Activated CD4-positive, alpha-beta T cell treated with anti-CD3 and anti-CD28 coated beads for 36 hours (primary cell): ENCODE measurements around the gene ZC3H12C. TPM values are rescaled to one million over a fixed set of nuclear protein-coding genes. Genes with fewer than 3 reads are reported as not detected.

ENCODE experiments used
- ATAC-seq: fragments of 200-7000 bp; cut with Tn5 transposase; one replicate; pipeline ENCODE4 v1.10.0; 2021; ENCODE audit warnings: mild to moderate bottlenecking, moderate library complexity
- CTCF ChIA-PET: fragments of 350-600 bp; sonication (Branson Sonifier 250); formaldehyde crosslinking; loops from one replicate; lab custom pipeline; 2021; ENCODE audit warnings: antibody characterized with exemption; lab: Charles Lee
- POLR2A ChIA-PET: fragments of 350-600 bp; sonication (Branson Sonifier 250); formaldehyde crosslinking; loops from one replicate; lab custom pipeline; 2021; ENCODE audit warnings: antibody characterized with exemption, inconsistent platforms; lab: Charles Lee
- DNase-seq: peaks from one replicate; pipeline ENCODE4 v3.0.0-alpha.2; 2020
- H3K27ac Mint-ChIP-seq: one replicate; pipeline ENCODE4 v1.8.0; 2021; ENCODE audit warnings: mixed read lengths
- H3K27me3 Mint-ChIP-seq: one replicate; pipeline ENCODE4 v1.8.0; 2021; ENCODE audit warnings: mixed read lengths
- H3K36me3 Mint-ChIP-seq: one replicate; pipeline ENCODE4 v1.8.0; 2021; ENCODE audit warnings: low read depth, mixed read lengths
- H3K4me1 Mint-ChIP-seq: one replicate; pipeline ENCODE4 v1.8.0; 2021; ENCODE audit warnings: mixed read lengths
- H3K4me3 Mint-ChIP-seq: one replicate; pipeline ENCODE4 v1.8.0; 2021; ENCODE audit warnings: mild to moderate bottlenecking, moderate library complexity, mixed read lengths
- H3K9me3 Mint-ChIP-seq: one replicate; pipeline ENCODE4 v1.8.0; 2021; ENCODE audit warnings: low read depth, mixed read lengths
- intact Hi-C, 2 experiments: fragments of 100-400 bp; cut with DNase I in 1 of 2; cut with micrococcal nuclease in 1 of 2; formaldehyde crosslinking; loops; one replicate each; pipeline versions ENCODE4 v1.14.2 to v1.15.1; 2022 to 2024; cut with DNase I, micrococcal nuclease
- total RNA-seq, 2 experiments: library from RNA; stranded (reverse); gene quantifications; one replicate each; pipeline ENCODE4 v1.2.3, GENCODE V29; 2021

The ZC3H12C gene
- total RNA-seq, 2 experiments from 2014 or later = 1.6 TPM

DNA sequence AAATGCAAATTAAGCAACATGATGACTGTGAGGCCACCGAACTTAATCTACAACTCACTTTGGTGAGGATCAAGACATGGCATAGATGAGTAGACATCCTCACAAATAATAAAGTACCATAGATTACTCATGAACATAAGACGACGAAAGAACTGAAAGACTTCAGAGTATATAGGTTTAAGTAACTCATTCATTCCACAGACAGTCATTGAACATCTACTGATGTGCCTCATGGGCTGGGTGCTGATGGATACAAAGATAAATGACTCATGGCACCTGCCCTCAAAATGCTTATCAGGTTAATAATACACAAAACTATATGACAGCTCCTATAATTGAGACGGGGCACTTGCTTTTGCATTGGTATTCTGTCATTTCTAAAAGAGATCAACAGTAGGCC is 63.3 kb downstream of the ZC3H12C start:
- Mint-ChIP-seq H3K27ac (no peak overlapping the region), H3K4me1 (peaks cover 2% of the 10 kb centered on the region), H3K9me3 (no peaks in the 10 kb centered on the region), H3K36me3 (no peaks in the 10 kb centered on the region), H3K27me3 (no peaks in the 10 kb centered on the region), H3K4me3 (no peak overlapping the region)
- intact Hi-C loops = no loop called here
- ATAC-seq (peak; percentile 51), DNase-seq (no peak)
- CTCF ChIA-PET = interaction anchor here (1.2 kb wide), 1 partner anchor 17 kb away, joined by 4 read pairs; no protein-coding TSS in a partner anchor
- POLR2A ChIA-PET = no interaction called here

GRCh38 chr11:110158317-110159200 is 65.4 kb downstream of the ZC3H12C start:
- H3K9me3 Mint-ChIP-seq = no peaks in the 10 kb centered on the region
- H3K4me1 Mint-ChIP-seq = no peaks in the 10 kb centered on the region
- ChIA-PET CTCF (interaction anchor here (1.6 kb wide), 1 partner anchor 17 kb away, joined by 4 read pairs; no protein-coding TSS in a partner anchor), POLR2A (no interaction called here)
- H3K4me3 Mint-ChIP-seq = no peak overlapping the region
- no peaks in the 10 kb centered on the region for H3K36me3 Mint-ChIP-seq
- ATAC-seq = no peak
- H3K27me3 Mint-ChIP-seq = no peaks in the 10 kb centered on the region
- H3K27ac Mint-ChIP-seq = no peak overlapping the region
- DNase-seq = no peak
- intact Hi-C loops = no loop called here

GRCh38 chr11:110159476-110159875 is 66.3 kb downstream of the ZC3H12C start:
- no peak for ATAC-seq
- Mint-ChIP-seq H3K4me1 (no peaks in the 10 kb centered on the region), H3K27ac (no peak overlapping the region), H3K36me3 (no peaks in the 10 kb centered on the region), H3K27me3 (no peaks in the 10 kb centered on the region), H3K9me3 (no peaks in the 10 kb centered on the region), H3K4me3 (no peak overlapping the region)
- DNase-seq = no peak
- POLR2A ChIA-PET = no interaction called here
- CTCF ChIA-PET = interaction anchor here (1.6 kb wide), 1 partner anchor 16 kb away, joined by 4 read pairs; no protein-coding TSS in a partner anchor
- intact Hi-C loops = no loop called here

GRCh38 chr11:110160016-110160415 is 66.8 kb downstream of the ZC3H12C start:
- intact Hi-C loops = no loop called here
- H3K27me3 Mint-ChIP-seq = no peaks in the 10 kb centered on the region
- no peak overlapping the region for H3K4me3 Mint-ChIP-seq
- CTCF ChIA-PET = interaction anchor here (1.6 kb wide), 1 partner anchor 15 kb away, joined by 4 read pairs; no protein-coding TSS in a partner anchor
- H3K4me1 Mint-ChIP-seq = no peaks in the 10 kb centered on the region
- no peak overlapping the region for H3K27ac Mint-ChIP-seq
- H3K36me3 Mint-ChIP-seq = no peaks in the 10 kb centered on the region
- H3K9me3 Mint-ChIP-seq = no peaks in the 10 kb centered on the region
- DNase-seq (no peak), ATAC-seq (no peak)
- POLR2A ChIA-PET = no interaction called here

DNA sequence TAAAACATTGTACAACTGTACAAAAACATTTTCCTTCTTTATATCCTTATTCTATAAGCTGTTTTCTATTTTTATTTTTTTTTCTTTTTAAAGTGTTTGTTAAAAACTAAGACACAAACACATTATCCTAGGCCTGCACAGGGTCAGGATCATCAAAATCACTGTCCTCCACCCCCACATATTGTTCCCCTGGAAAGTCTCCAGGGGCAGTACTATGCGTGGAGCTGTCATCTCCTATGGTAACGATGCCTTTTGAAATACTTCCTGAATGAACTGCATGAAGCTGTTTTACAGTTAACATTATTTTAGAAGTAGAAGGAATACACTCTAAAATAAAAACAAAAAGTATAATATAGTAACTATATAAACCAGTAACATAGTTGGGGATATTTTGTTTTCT is 67.2 kb downstream of the ZC3H12C start:
- Mint-ChIP-seq H3K27ac (no peak overlapping the region), H3K4me3 (no peak overlapping the region), H3K4me1 (no peaks in the 10 kb centered on the region), H3K9me3 (no peaks in the 10 kb centered on the region), H3K36me3 (no peaks in the 10 kb centered on the region), H3K27me3 (no peaks in the 10 kb centered on the region)
- ChIA-PET CTCF (interaction anchor here (1.6 kb wide), 1 partner anchor 15 kb away, joined by 4 read pairs; no protein-coding TSS in a partner anchor), POLR2A (no interaction called here)
- intact Hi-C loops = no loop called here
- no peak for DNase-seq
- ATAC-seq = no peak

DNA sequence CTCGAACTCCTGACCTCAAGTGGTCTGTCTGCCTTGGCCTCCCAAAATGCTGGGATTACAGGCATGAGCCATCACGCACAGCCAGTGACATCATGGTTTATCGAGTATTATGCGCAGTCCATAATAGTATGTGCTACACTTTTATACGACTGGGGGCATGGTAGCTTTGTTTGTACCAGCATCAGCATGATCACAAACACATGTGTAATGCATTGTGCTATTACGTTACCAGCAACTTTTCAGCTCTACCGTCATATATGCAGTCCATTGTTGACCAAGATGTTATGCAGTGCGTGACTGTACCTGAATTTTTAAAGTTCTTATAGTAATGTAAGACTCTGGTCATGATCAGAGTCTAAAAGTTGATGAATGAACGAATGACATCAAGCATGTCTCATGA is 67.9 kb downstream of the ZC3H12C start:
- no peaks in the 10 kb centered on the region for H3K9me3 Mint-ChIP-seq
- no peaks in the 10 kb centered on the region for H3K27me3 Mint-ChIP-seq
- ATAC-seq (no peak), DNase-seq (no peak)
- no peak overlapping the region for H3K27ac Mint-ChIP-seq
- CTCF ChIA-PET = no interaction called here
- no peaks in the 10 kb centered on the region for H3K36me3 Mint-ChIP-seq
- no peaks in the 10 kb centered on the region for H3K4me1 Mint-ChIP-seq
- POLR2A ChIA-PET = no interaction called here
- H3K4me3 Mint-ChIP-seq = no peak overlapping the region
- intact Hi-C loops = no loop called here

GRCh38 chr11:110162216-110162615 is 69.0 kb downstream of the ZC3H12C start:
- DNase-seq (no peak), ATAC-seq (no peak)
- no peaks in the 10 kb centered on the region for H3K9me3 Mint-ChIP-seq
- no peaks in the 10 kb centered on the region for H3K27me3 Mint-ChIP-seq
- CTCF ChIA-PET = no interaction called here
- POLR2A ChIA-PET = no interaction called here
- intact Hi-C loops = no loop called here
- H3K36me3 Mint-ChIP-seq = no peaks in the 10 kb centered on the region
- no peaks in the 10 kb centered on the region for H3K4me1 Mint-ChIP-seq
- H3K27ac Mint-ChIP-seq = no peak overlapping the region
- H3K4me3 Mint-ChIP-seq = no peak overlapping the region

DNA sequence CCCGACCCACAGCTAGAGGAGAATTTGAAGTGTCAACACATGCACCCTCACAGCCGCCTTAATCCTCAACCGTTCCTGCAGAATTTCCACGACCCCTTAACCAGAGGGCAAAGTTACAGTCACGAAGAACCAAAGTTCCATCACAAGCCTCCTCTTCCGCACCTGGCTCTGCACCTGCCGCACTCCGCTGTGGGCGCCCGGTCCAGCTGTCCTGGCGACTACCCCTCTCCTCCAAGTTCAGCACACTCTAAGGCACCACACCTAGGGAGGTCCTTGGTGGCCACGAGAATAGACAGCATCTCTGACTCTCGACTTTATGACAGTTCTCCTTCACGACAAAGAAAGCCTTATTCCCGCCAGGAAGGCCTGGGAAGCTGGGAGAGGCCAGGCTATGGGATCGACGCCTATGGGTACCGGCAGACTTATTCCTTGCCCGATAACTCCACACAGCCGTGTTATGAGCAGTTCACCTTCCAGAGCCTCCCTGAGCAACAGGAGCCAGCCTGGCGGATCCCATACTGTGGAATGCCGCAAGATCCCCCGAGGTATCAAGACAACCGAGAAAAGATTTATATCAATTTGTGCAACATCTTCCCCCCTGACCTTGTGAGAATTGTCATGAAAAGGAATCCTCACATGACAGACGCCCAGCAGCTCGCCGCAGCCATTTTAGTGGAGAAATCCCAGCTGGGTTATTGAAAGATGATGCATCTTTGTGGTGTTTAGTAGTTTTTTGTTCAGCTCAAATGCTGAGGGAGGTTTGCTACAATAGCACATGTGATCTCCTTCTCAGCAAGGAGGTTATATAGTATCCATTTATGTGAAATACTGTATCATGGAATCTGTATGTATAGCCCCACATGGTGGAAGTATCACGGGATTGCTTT is 72.1 kb downstream of the ZC3H12C start:
- ATAC-seq = no peak
- intact Hi-C loops = no loop called here
- Mint-ChIP-seq H3K36me3 (no peaks in the 10 kb centered on the region), H3K4me1 (no peaks in the 10 kb centered on the region), H3K4me3 (no peak overlapping the region), H3K9me3 (no peaks in the 10 kb centered on the region), H3K27me3 (no peaks in the 10 kb centered on the region), H3K27ac (no peak overlapping the region)
- DNase-seq = no peak
- POLR2A ChIA-PET = no interaction called here
- CTCF ChIA-PET = interaction anchor here (0.7 to 1.7 kb wide), 4 partner anchors 10 to 123 kb away, joined by 3 to 9 read pairs (median 4); no protein-coding TSS in a partner anchor

- intact Hi-C loops = no loop called here
- no peak for ATAC-seq
- POLR2A ChIA-PET = no interaction called here
These were observed 75.0 kb downstream of the ZC3H12C start for GRCh38 chr11:110168033-110168803.

GRCh38 chr11:110169738-110170137 is 76.5 kb downstream of the ZC3H12C start:
- Mint-ChIP-seq H3K4me3 (no peak overlapping the region), H3K9me3 (no peaks in the 10 kb centered on the region), H3K27me3 (peaks cover 16% of the 10 kb centered on the region), H3K4me1 (peaks cover 6% of the 10 kb centered on the region), H3K27ac (no peak overlapping the region), H3K36me3 (no peaks in the 10 kb centered on the region)
- DNase-seq = no peak
- intact Hi-C loops = loop anchor here in 1 of 2 experiments (5.0 kb wide), 1 partner anchor 222 kb away; no protein-coding TSS in a partner anchor
- ATAC-seq = no peak
- CTCF ChIA-PET = no interaction called here
- POLR2A ChIA-PET = no interaction called here

More at GRCh38 chr11:110168033-110168803, 75.0 kb downstream of the ZC3H12C start:
- Mint-ChIP-seq H3K4me1 (no peaks in the 10 kb centered on the region), H3K4me3 (no peak overlapping the region), H3K27ac (no peak overlapping the region), H3K27me3 (peaks cover 12% of the 10 kb centered on the region), H3K36me3 (no peaks in the 10 kb centered on the region), H3K9me3 (no peaks in the 10 kb centered on the region)
- CTCF ChIA-PET = no interaction called here
- DNase-seq = no peak
